ENCODE results near the gene TRIO.

DNA sequence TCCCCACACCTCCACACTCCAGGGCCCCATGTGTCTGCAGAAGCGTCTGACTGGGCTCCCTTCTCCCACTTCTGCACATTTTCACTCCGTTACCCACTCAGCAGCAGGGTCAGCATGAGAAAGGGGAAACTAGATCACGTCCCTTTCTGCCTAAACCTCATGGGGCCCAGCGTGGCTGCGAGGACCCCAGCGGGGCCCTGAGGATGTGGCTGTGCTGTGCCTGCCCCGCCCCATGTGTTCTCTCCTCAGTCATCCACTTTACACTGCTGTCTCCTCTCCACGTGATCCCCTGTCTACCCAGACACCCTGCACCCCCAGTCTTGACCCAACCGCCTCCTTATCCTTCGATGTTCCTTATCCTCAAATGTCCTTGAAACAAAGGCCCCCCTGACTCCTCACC lies 378.6 kb downstream of the TRIO start:
- TF ChIP-seq POLR2A (IDR thresholded peaks at IDR 0.05; ENCODE audit: borderline replicate concordance, extremely low read depth, insufficient read depth, insufficient read length) (no peak), CTCF (IDR thresholded peaks at IDR 0.05 in 2 of 3, conservative IDR thresholded peaks at IDR 0.05 in 1 of 3; ENCODE audit: borderline replicate concordance in 1 of 3, insufficient read depth in 1 of 3, low read depth in 2 of 3, low read length in 2 of 3) (no peak), EZH2 (IDR thresholded peaks at IDR 0.05) (no peak), POLR2AphosphoS5 (IDR thresholded peaks at IDR 0.05; ENCODE audit: low read depth, low read length) (no peak), RAD21 (IDR thresholded peaks at IDR 0.05; ENCODE audit: low read depth) (no peak), ZFX (IDR thresholded peaks at IDR 0.05) (no peak)

Data from HCT116 (cell line).